Measurements from ENCODE around the gene DYTN.
"Not testable (repeated sequence)": the region's sequence is repeated elsewhere in the genome, so short reads cannot be mapped to it uniquely, and the experiment has no call there.

DYTN gene

GRCh38 chr2:206723288-206723687, 5.1 kb upstream of the DYTN start:
- no peak overlapping the region for H3K4me3 ChIP-seq (ENCODE audit: low read depth, low read length)
- DNase-seq (ENCODE audit: low read depth, low spot score), result no peak
- no peak for TF ChIP-seq CTCF (IDR thresholded peaks at IDR 0.05; ENCODE audit: low read depth, low read length)
- in situ Hi-C loops (cut with HindIII; ENCODE audit: low sequenced_read_pairs), result no loop called here

- no peak for TF ChIP-seq CTCF (IDR thresholded peaks at IDR 0.05; ENCODE audit: low read depth, low read length)
Measured at GRCh38 chr2:206721256-206721920, 3.2 kb upstream of the DYTN start.

GRCh38 chr2:206716623-206717022, 1.6 kb downstream of the DYTN start:
- TF ChIP-seq CTCF (IDR thresholded peaks at IDR 0.05; ENCODE audit: low read depth, low read length), result no peak
- no peak for DNase-seq (ENCODE audit: low read depth, low spot score)
- no peak overlapping the region for H3K4me3 ChIP-seq (ENCODE audit: low read depth, low read length)
- in situ Hi-C loops (cut with HindIII; ENCODE audit: low sequenced_read_pairs), result no loop called here

More at GRCh38 chr2:206721256-206721920, 3.2 kb upstream of the DYTN start:
- in situ Hi-C loops (cut with HindIII; ENCODE audit: low sequenced_read_pairs), result no loop called here
- DNase-seq (ENCODE audit: low read depth, low spot score), result no peak
- no peak overlapping the region for H3K4me3 ChIP-seq (ENCODE audit: low read depth, low read length)

GRCh38 chr2:206715183-206715582, 3.0 kb downstream of the DYTN start:
- in situ Hi-C loops (cut with HindIII; ENCODE audit: low sequenced_read_pairs); H3K4me3 ChIP-seq (ENCODE audit: low read depth, low read length); DNase-seq (ENCODE audit: low read depth, low spot score): not testable (repeated sequence)

- no peak overlapping the region for H3K4me3 ChIP-seq (ENCODE audit: low read depth, low read length)
- in situ Hi-C loops (cut with HindIII; ENCODE audit: low sequenced_read_pairs), result no loop called here
- DNase-seq (ENCODE audit: low read depth, low spot score), result no peak
- no peak for TF ChIP-seq CTCF (IDR thresholded peaks at IDR 0.05; ENCODE audit: low read depth, low read length)
Measured at GRCh38 chr2:206713746-206714145, 4.5 kb downstream of the DYTN start.

- in situ Hi-C loops (cut with HindIII; ENCODE audit: low sequenced_read_pairs), result no loop called here
- no peak for TF ChIP-seq CTCF (IDR thresholded peaks at IDR 0.05; ENCODE audit: low read depth, low read length)
- no peak for DNase-seq (ENCODE audit: low read depth, low spot score)
- no peak overlapping the region for H3K4me3 ChIP-seq (ENCODE audit: low read depth, low read length)
Measured at GRCh38 chr2:206708286-206708685, 9.9 kb downstream of the DYTN start.

GRCh38 chr2:206707164-206707701, 11.0 kb downstream of the DYTN start:
- no peak for DNase-seq (ENCODE audit: low read depth, low spot score)
- no peak for TF ChIP-seq CTCF (IDR thresholded peaks at IDR 0.05; ENCODE audit: low read depth, low read length)
- H3K4me3 ChIP-seq (ENCODE audit: low read depth, low read length), result no peak overlapping the region
- in situ Hi-C loops (cut with HindIII; ENCODE audit: low sequenced_read_pairs), result no loop called here

Data from astrocyte of the spinal cord (primary cell).